GM21737 (cell line): ENCODE measurements around the gene RFNG.

Source experiments
- ATAC-seq: cut with Tn5 transposase; IDR thresholded peaks from one replicate; pipeline ENCODE4 v1.9.1; 2021; ENCODE audit warnings: mild to moderate bottlenecking, moderate library complexity; ENCODE audit not compliant: unreplicated experiment

The RFNG gene

GRCh38 chr17:82059272-82060000, 7.8 kb upstream of the RFNG start:
- ATAC-seq: no peak

GRCh38 chr17:82058855-82059249, 7.2 kb upstream of the RFNG start:
- ATAC-seq: no peak

- no peak for ATAC-seq
Measured at GRCh38 chr17:82058230-82058854, 6.7 kb upstream of the RFNG start.

- no peak for ATAC-seq
Measured at GRCh38 chr17:82056729-82057621, 5.4 kb upstream of the RFNG start.

GRCh38 chr17:82055965-82056728, 4.5 kb upstream of the RFNG start:
- no peak for ATAC-seq

GRCh38 chr17:82055023-82055964, 3.7 kb upstream of the RFNG start:
- no peak for ATAC-seq

- no peak for ATAC-seq
Measured at GRCh38 chr17:82054351-82055022, 2.9 kb upstream of the RFNG start.

- no peak for ATAC-seq
Measured at GRCh38 chr17:82053556-82054263, 2.1 kb upstream of the RFNG start.

- ATAC-seq: no peak
Measured at GRCh38 chr17:82053130-82053529, 1.5 kb upstream of the RFNG start.

- no peak for ATAC-seq
Measured at GRCh38 chr17:82052638-82053059, 1.0 kb upstream of the RFNG start.

- no peak for ATAC-seq
Measured at GRCh38 chr17:82050761-82051641, 610 bp downstream of the RFNG start.

- no peak for ATAC-seq
Measured at GRCh38 chr17:82050152-82050760, 1.4 kb downstream of the RFNG start.

GRCh38 chr17:82049521-82049971, 2.1 kb downstream of the RFNG start:
- no peak for ATAC-seq

- no peak for ATAC-seq
Measured at GRCh38 chr17:82049106-82049505, 2.5 kb downstream of the RFNG start.

- no peak for ATAC-seq
Measured at GRCh38 chr17:82048571-82048971, 3.0 kb downstream of the RFNG start.

- ATAC-seq: no peak
Measured at GRCh38 chr17:82047914-82048570, 3.6 kb downstream of the RFNG start.

- ATAC-seq: no peak
Measured at GRCh38 chr17:82047379-82047778, 4.2 kb downstream of the RFNG start.
